ENCODE measurements around the gene ARHGAP10. TPM values are rescaled to one million over a fixed set of nuclear protein-coding genes. Genes with fewer than 3 reads are reported as not detected.
"Not testable (repeated sequence)": the region's sequence is repeated elsewhere in the genome, so short reads cannot be mapped to it uniquely, and the experiment has no call there.

The ARHGAP10 gene
- polyA plus RNA-seq, 10 donors = 27.5 to 35.9 (median 32.4) TPM

DNA sequence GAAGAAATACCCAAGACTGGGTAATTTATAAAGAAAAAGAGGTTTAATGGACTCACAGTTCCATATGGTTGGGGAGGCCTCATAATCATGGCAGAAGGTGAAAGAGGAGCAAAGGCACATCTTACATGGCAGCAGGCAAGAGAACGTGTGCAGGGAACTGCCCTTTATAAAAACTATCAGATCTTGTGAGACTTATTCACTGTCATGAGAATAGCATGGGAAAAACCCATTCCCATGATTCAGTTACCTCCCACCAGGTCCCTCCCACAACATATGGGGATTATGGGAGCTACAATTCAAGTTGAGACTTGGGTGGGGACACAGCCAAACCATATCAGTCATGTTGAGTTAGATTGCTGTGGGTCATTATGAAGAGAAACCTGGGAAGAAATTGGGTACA lies 153.3 kb downstream of the ARHGAP10 start:
- DNase-seq = not testable (repeated sequence)

DNA sequence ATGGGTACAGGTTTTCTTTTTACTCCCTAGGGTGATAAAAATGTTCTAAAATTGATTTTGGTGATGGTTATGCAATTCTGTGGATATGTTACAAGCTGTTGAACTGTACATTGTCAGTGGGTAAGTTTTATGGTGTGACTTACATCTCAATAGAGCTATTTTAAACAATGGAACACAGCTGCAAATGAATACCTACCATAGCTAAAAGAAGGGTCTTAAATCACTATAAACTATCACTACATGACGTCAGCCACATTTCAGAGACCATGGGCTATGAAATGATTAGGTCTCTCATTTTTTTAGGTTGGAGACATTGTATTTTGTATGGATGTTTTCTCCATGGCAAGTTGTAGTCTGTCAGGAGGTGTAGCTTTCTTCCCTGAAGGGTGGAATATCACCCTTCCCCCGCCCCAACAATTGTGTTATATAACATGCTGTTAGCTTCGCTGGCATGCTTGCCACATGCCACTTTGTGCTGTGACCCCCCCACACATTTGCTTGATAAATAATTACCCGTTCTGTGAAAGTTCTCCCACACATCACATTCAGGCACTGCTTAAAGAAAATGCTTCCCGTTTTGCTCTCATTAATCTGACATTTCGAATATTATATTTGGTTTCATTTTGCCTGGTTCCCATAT lies 159.7 kb downstream of the ARHGAP10 start:
- DNase-seq = no peak

DNA sequence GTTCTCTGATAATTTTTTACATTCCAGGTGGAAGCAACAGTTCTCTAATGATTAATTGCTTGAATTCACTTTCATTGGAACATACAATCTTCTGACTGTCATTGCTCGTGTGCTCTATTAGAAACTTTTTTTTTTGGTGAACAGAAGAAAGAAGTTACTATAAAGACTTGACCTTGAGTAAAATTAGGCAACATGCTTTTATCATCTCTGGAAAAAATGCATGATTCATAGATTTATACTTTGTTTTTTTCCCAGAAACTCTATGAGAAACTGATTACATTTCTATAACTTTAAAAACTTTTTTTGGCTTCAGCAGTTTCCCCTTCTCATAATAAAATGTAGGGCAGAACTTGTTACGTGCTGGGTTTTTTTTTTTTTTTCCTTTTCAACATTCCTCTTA lies 167.6 kb downstream of the ARHGAP10 start:
- no peak for DNase-seq

DNA sequence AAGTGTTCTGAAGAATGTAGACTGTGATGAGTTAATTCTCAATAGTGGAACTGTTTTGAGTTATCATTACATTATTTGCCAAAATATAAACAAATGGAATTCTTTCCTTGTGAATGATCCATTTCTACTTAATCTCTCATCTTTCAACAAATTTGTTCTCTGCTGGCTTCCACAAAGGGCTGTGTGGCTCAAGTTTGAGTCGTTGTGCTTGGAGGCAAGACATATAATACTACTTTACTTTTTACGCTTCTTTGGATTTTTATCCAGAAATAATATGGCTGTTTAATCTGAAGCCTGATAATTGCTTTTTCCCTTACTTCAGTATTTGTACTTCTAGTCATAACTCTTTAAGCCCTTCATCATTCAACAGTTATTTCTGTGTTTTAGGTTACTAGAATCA lies 169.5 kb downstream of the ARHGAP10 start:
- DNase-seq = peak in 1 of 3 donors; percentile 17

DNA sequence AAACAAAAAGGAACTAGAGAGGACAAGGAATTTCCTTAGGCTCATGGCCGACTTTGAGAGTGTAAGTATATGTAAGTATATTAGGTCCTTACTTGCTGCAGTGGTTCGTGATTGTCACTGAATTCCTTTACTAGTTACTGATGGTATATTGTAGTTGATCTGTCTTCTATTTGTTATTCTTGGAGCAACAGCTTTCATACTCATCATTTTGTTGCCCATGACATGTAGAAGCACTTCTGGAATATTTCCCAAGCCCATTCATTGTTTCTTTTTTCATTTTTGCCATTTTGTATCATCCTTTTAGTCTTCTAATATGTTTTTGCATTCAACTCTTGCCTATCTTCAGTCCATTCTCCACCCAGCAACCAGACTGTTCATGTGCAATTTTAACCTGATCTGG lies 170.0 kb downstream of the ARHGAP10 start:
- DNase-seq = no peak

DNA sequence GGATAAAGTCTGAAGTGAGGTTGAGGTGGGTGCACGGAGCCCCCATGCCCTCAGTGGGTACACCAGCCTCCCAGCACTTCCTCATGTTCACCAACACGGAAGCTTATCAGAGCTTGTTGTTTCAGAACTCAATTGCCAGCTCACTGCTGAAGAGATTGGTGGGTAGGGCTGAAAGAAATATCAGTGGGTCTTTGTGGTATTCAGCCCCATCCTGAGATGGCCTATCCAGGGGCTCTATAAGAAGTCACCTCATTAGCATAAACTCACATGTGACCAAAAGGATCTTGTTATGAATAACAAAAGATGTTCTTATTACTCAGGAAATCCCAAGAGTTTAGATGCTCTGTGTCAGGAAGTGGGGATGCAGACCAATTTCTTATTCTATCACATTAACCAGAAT lies 177.3 kb downstream of the ARHGAP10 start:
- DNase-seq = no peak

DNA sequence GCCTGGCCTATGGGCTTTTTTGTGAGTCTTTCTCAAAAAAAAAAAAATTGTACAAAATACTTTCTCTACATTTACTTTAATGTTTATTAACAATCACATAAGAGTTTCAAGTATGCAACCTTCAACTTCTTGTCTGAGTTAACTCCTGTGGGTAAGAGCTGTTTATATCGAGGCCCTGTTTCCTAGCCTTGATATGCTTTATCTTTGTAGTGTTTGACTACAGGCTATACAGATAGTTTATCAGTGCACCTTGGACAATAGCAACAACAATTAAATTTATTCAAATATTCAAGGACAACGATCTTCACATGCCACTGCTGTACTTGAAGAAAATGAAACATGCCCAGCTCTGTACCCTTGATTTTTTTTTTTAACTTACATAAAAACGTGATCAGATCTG lies 178.4 kb downstream of the ARHGAP10 start:
- no peak for DNase-seq

DNA sequence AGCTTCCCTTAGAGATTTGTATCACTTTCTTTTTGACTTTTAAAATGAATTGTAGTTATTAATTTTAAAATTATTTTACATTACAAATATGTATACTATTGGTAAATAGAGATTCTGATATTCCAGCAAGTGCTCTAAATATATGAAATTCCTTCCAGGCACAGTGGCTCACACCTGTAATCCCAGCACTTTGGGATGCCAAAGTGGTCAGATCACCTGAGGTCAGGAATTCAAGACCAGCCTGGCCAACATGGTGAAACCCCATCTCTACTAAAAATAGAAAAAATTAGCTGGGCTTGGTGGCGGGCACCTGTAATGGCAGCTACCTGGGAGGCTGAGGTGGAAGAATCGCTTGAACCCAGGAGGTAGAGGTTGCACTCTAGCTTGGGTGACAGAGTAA lies 180.2 kb downstream of the ARHGAP10 start:
- DNase-seq = not testable (repeated sequence)

DNA sequence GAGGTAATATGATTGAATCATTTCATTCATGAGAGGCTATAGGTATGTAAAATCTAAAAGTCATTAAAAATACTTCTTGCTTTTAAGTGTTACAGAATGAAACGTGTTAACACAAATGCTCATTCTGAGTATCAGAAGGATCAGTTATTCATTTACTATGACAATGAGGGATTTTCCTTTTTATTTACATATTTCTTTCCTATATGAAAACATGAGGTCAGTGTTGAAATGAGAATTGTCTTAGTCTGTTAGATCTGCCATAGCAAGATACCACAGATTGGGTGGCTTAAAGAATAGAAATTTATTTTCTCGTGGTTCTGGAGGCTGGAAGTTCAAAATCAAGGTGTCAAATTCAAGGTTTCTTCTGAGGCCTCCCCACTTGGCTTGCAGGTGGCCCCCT lies 181.2 kb downstream of the ARHGAP10 start:
- no peak for DNase-seq

DNA sequence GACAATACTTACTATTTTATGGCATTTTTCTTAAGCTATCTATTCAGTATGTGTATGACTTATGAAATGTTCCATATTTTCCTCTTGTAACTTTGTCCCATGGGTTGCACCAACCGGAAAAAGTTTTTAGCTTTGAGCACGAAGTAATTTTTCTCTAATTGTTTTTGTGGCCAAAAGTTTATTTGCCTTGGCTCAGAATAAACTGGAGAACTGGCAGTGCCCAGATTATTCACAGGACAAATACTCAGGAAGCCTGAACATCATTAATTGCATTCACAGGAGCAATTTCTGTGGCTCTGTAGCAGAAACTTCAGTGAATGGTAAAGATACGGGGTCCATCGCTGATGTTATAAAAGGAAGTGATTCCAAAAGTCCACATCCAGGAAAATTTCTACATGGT lies 184.5 kb downstream of the ARHGAP10 start:
- DNase-seq = no peak

DNA sequence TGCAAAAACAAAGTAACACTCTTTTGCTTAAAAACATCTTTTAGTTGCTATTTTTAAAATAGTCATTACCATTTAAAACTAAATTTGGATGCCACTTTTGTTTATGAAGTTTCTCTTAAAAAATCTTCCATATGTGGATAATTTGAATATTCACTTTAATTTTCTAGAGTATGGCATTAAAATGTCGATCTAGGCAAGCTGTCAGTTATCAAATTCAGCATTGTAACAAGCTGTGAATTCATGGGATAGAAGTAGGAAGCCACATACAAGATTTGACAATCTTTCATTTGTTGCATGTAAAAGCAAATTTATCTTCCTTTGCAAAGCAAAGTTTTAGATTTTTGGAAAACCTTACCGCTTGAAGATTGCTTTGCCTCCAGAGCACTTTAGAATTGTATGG lies 191.5 kb downstream of the ARHGAP10 start:
- no peak for DNase-seq

DNA sequence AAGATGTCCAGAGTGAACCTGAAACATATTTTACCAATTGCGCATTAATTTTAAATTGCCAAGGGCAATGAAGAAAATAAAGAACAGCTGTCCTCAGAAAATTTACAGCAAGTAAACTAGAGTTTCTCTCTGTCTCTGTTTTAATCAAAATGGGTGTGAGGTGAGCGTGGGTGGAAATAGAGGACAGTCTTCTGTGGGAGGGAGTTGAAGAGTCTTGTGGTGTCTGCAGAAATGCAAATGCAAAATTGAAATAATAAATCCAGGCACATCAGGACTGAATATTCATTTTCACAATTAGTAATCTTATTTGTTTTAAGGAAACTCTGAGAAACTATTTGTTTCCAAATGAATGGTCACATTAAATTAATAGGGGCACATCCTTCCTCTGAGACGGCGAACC lies 192.0 kb downstream of the ARHGAP10 start:
- DNase-seq = no peak

DNA sequence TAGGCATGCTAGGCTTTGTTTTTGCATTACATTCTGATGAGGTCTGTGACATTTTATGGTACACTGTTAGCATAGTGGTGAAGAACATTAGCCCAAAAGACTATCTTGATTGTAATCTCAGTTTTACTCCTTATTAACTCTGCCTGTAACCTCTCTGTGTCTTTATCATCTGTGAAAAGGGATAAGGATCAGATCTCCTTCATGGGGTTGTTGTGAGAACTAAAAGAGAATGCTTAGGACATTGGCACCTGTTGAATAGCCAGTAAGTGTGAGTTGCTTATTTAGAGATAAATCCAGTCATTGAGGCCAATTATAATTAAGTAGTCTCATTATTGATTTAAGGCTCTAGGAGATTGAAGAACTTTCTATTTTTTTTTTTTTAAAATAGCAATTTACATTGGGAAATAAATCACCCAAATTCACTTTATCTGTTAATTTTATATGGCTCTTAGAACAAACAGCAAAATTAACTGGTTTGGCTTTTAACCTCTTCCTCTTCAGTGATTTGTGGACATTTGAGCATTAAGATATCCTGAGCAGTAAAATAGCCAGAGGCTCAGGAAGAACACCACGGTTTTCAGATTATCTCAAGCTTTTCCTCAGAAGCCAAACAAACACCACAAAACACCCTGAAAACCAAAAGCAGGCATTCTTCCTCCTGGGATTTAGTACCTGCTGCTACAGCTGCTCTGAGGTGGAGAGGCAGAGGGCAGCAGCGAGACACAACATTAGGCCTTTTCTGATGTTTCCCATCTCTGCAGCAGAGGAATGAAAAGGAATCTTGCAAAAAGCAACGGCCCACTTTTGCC lies 192.9 kb downstream of the ARHGAP10 start:
- DNase-seq = peak in 1 of 3 donors; percentile 34

DNA sequence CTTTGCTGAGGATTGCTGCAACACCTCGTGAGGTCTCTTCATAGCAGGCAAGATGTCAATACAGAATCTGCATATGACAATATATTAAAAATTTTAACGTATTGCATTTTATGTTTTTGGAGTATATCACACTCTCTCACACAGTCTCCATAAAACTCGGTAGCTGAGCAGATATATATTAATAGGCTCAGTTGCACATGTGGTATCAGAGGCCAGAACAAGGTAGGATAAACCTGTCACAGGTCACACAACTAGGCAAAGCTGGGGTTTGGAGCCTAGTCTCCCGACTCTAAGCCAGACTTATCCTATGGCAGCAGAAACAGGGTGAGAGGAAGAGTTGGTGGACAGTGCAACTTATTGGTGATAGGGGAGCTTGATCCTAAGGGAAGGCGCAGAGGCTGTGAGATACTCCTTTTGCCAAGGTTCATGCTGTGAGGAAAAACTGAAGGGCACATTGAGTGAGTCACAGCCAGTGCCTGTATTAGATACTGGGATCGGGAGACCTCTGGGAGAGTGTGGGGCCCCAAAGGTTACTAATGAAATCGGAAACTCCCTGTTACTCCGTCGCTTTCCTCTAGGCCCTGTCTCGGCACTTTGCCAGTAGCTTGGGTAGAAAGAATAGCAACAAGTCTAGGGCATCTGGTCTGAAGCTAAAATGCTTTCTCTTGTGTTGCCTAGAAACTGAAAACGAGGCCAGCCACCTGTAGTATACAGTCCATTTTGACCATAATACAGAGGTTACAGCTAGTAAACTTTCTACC lies 195.7 kb downstream of the ARHGAP10 start:
- peak; percentile 31 to 47 (median 38) for DNase-seq

DNA sequence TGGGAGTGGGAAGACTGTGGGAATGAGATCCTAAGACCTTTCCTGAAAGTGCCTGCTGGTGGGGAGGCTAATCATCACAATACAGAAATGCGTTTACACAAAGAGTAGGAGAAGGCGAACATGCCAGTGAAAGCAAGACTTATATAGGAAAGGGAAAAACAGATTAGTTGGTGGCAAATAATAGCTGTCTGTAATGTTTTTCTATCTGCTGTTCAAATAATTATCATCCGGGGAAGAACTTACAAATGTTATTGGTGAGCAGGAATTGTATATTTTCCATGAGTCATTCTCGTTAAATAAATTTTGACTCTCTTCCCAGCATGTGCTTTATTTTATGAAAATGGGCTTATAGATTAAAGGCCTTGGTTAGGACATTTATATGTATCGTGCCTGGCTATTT lies 196.5 kb downstream of the ARHGAP10 start:
- DNase-seq = peak in 2 of 3 donors; percentile 15 to 52

DNA sequence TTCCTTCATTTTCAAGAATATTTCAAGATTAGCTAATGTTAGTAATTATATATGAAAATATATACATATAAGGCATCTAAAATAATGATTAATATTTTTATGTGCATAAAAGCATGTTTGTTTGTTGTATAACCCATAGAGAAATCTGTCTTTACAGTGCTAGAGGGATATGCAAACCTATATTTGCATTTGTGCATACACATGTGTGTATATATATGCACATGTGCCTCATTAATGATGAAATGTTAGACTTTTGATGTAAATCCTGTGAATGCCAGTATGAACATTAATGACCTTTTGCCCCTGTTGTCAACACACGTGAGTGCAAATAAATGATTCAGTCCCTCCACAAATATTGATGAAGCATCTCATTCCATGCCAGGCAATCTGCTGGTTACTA lies 197.9 kb downstream of the ARHGAP10 start:
- no peak for DNase-seq

DNA sequence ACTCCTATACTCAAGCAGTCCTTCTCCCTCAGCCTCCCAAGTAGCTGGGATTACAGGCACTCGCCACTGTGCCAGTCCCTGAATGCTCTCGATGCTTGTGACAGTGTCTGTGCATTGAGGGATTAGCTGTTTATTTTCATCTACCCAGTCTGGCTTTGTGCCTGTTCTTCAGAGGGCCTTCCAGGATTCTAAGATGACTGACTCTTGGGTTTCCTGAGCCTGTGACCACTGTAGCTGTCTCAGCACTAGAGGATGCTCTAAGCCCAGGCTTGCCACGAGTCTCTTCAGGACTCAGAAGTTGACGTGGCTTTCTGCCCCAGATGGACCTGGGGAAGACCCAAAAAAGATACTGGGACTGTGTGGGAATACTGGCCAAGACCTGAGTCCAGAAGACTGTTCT lies 201.4 kb downstream of the ARHGAP10 start:
- no peak for DNase-seq

DNA sequence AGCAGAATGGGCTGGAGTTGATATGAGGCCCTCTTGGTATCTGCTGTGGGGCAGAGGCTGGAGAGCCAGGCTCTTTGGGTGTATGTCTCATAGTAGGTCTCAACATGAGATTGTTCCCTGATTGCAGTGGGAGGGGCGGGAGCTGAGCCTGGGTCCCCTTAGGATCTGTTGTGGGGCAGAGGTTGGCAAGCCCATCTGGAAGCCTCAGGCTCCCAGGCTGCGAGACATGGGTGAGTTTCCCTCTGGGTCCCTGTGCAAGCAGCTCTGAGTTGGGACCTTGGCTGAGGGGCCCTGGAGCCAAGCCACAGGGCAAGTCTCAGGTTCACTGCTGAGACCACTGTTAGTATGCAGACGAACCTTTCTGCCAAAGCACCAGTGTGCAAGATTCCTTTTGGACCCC lies 201.9 kb downstream of the ARHGAP10 start:
- DNase-seq = no peak

DNA sequence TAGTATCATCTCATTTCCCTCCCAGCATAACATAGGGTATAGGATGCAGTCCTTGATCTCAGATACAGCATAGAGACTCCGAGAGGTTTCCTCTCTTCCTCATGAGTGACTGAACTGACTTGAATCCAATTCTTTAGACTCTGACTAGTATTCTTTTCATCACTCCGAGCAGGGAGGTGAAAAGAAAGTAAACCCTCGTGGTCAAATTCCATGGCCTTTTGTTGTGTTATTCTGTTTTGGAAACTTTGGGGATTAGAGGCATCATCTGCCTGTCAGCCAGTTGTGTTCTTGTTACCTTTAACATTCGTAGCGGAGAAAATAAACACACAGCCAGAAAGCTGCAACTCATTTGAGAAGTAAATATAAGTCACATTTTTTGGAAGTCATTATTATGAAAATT lies 206.6 kb downstream of the ARHGAP10 start:
- no peak for DNase-seq

DNA sequence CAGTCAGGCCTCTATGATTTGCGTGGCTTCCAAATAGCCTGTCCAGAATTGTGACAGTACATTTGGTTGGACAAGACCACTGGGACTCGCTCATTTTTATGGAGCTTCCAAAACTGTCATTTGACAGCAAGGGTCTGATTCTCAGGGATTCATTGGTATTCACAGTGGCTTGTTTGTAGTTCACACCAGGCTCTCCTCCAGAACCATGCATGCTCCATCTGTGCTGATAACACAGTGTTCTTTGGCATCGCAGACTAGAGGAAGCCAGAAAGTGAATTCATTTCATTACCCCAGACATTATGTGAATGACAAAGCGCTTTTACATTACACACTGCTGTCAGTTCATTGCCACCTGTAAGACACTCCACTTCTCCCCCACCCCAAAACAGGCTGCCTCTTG lies 208.3 kb downstream of the ARHGAP10 start:
- no peak for DNase-seq

DNA sequence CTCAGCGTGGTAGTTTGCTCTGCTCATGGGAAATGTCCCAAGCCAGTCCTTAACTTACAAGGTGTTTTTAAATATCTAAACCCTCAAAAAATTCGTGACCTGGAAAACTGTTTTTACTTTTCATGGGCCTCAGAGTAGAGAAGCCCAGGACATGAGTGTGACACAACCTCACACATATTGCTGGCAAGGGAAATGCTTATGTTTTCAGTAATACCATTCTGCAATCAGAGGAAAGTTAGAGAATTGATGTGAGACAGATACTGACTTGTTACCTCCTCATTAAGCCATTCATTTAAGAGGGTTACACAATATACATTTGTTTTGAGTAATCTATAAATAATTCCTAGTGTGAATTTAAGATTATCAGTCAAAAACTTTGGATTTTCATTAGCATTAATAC lies 209.5 kb downstream of the ARHGAP10 start:
- DNase-seq = no peak

DNA sequence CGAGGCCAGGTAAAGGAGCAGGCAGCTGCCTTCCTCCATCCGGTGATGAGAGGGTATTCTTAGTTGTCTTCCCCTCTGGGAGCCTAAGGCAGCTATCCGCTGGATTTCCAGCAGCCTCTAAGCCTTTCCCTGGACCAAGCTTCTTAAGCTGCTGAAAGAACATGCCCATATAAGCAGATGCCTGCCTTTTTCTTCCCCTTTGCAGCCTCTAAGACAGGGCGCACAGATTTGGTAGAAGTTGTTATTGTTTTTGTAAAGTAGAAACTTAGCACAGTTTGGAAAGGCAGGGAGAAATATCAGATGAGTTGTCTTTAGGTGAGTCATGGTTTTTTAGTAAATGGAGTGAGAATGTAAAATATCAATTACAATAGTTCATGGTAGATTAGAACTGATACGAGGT lies 210.8 kb downstream of the ARHGAP10 start:
- no peak for DNase-seq

DNA sequence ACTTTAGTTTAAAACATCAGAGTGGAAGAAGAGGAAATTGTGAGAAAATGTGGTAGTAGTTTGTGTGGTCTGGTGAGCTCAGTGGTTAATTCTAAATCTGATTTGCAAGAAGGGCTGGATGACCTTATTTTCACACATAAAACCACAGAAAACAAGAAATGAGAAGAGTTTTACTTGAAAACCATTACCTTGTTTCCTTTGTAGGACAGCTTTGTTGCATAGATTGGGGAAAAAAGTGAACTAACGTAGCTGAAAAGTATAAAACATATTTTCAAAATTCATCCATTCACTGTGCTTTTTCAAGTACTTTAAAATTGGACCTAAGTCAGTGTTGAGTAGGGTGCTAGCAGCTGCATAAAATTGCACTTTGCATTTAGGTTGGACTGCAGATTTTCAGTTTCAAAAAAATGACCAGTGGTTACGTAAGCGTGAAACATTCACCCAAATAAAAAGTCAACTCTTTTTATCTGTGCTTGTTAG lies 211.3 kb downstream of the ARHGAP10 start:
- DNase-seq = no peak

Data from muscle of back (tissue), 11 donors.